VCaP (cell line): ENCODE results near the gene GORASP1.

Experiments
- H3K27ac ChIP-seq: fragments of 450-650 bp; 2 replicates; pipeline ENCODE4 v1.5.1; 2017
- CTCF ChIP-seq: fragments of 450-650 bp; conservative IDR thresholded peaks from 2 replicates; pipeline ENCODE4 v1.5.1; 2017; ENCODE audit warnings: mild to moderate bottlenecking, moderate library complexity

GORASP1 gene

GRCh38 chr3:39099242-39099641 lies 8.2 kb downstream of the GORASP1 start:
- no peak overlapping the region for H3K27ac ChIP-seq
- TF ChIP-seq CTCF: no peak

GRCh38 chr3:39098473-39099000 lies 8.9 kb downstream of the GORASP1 start:
- H3K27ac ChIP-seq: no peak overlapping the region
- TF ChIP-seq CTCF: no peak

- H3K27ac ChIP-seq: no peak overlapping the region
- TF ChIP-seq CTCF: no peak
Measured at GRCh38 chr3:39097716-39098472, 9.5 kb downstream of the GORASP1 start.

GRCh38 chr3:39096775-39097174 lies 10.7 kb downstream of the GORASP1 start:
- H3K27ac ChIP-seq: no peak overlapping the region
- TF ChIP-seq CTCF: no peak

- TF ChIP-seq CTCF: no peak
- no peak overlapping the region for H3K27ac ChIP-seq
Measured at GRCh38 chr3:39095778-39096177, 11.6 kb downstream of the GORASP1 start.

GRCh38 chr3:39094851-39095677 lies 12.4 kb downstream of the GORASP1 start:
- no peak for TF ChIP-seq CTCF
- no peak overlapping the region for H3K27ac ChIP-seq

- TF ChIP-seq CTCF: no peak
- no peak overlapping the region for H3K27ac ChIP-seq
Measured at GRCh38 chr3:39090922-39091321, 16.5 kb downstream of the GORASP1 start.
